Thoracic aorta endothelial cell (primary cell): ENCODE data around the gene PCDH10. TPM values are rescaled to one million over a fixed set of nuclear protein-coding genes. Genes with fewer than 3 reads are reported as not detected.

Source experiments
- total RNA-seq: library from RNA; depleted of rRNA; stranded (reverse); fragments of >200 nt; gene quantifications from 2 replicates; pipeline ENCODE4 v1.2.3, GENCODE V29; 2012

The PCDH10 gene, protein sequence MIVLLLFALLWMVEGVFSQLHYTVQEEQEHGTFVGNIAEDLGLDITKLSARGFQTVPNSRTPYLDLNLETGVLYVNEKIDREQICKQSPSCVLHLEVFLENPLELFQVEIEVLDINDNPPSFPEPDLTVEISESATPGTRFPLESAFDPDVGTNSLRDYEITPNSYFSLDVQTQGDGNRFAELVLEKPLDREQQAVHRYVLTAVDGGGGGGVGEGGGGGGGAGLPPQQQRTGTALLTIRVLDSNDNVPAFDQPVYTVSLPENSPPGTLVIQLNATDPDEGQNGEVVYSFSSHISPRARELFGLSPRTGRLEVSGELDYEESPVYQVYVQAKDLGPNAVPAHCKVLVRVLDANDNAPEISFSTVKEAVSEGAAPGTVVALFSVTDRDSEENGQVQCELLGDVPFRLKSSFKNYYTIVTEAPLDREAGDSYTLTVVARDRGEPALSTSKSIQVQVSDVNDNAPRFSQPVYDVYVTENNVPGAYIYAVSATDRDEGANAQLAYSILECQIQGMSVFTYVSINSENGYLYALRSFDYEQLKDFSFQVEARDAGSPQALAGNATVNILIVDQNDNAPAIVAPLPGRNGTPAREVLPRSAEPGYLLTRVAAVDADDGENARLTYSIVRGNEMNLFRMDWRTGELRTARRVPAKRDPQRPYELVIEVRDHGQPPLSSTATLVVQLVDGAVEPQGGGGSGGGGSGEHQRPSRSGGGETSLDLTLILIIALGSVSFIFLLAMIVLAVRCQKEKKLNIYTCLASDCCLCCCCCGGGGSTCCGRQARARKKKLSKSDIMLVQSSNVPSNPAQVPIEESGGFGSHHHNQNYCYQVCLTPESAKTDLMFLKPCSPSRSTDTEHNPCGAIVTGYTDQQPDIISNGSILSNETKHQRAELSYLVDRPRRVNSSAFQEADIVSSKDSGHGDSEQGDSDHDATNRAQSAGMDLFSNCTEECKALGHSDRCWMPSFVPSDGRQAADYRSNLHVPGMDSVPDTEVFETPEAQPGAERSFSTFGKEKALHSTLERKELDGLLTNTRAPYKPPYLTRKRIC
- 9.8 and 71.9 TPM in 2 replicates for total RNA-seq

DNA sequence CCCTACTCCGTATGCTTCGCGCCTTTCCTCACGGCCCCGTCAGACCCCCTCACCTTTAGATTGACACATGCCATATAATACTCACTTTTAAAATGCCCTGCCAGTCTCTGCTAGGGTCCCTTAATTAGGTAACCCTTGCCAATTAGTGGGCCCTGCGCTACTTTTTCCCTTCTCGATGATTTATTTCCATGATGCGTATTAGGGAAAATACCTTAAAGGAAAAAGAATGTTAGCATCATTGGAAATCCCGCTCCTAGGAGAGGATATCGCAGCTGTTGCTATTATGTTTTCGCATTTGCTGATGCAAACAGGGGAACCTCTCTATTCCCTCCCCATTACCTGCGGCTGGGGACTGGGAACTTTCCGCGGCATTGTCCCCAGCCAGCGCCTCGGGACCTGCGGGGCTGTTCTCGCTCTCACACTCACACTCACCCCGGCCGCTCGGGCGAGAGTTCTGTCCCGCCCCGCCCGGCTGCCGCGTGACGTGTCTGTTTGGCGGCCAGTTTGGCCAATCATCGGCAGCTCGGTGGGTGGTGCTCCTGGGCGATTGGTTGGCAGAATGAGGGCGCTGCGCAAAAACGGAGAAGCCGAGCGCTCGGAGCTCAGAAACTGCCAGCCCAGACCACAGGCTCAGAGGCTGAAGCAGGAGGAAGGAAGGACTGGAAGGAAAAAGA is at the start of gene PCDH10:
Gene PCDH10, plus strand, starts transcription at position 605 of the 674 bp plus-strand sequence. CDS start 847 bp downstream, outside the sequence.

